ENCODE measurements around the gene POLR2H.

- no peak for TF ChIP-seq CTCF (IDR thresholded peaks at IDR 0.05)
- no peak for TF ChIP-seq EZH2 (IDR thresholded peaks at IDR 0.05; ENCODE audit: borderline replicate concordance, insufficient read depth, low read depth, low read length, poor library complexity, severe bottlenecking)
These were observed 590 bp downstream of the POLR2H start for GRCh38 chr3:184361932-184362667.
